ENCODE measurements around the gene CBX8.

DNA sequence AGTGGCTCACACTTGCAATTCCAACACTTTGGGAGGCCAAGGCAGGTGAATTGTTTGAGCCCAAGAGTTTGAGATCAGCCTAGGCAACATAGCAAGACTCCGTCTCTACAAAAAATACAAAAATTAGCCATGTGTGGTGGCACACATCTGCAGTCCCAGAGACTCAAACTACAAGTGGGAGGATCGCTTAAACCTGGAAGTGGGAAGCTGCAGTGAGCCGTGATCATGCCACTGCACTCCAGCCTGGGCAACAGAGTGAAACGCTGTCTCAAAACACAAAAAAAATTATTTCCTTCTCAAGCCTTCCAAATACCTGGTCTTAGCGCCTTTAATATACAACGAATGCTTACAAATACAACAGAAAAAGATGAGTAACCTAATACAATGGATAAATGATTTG lies 38.6 kb downstream of the CBX8 start:
- TF ChIP-seq, protein P1, sequence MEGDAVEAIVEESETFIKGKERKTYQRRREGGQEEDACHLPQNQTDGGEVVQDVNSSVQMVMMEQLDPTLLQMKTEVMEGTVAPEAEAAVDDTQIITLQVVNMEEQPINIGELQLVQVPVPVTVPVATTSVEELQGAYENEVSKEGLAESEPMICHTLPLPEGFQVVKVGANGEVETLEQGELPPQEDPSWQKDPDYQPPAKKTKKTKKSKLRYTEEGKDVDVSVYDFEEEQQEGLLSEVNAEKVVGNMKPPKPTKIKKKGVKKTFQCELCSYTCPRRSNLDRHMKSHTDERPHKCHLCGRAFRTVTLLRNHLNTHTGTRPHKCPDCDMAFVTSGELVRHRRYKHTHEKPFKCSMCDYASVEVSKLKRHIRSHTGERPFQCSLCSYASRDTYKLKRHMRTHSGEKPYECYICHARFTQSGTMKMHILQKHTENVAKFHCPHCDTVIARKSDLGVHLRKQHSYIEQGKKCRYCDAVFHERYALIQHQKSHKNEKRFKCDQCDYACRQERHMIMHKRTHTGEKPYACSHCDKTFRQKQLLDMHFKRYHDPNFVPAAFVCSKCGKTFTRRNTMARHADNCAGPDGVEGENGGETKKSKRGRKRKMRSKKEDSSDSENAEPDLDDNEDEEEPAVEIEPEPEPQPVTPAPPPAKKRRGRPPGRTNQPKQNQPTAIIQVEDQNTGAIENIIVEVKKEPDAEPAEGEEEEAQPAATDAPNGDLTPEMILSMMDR (IDR thresholded peaks at IDR 0.05), result no peak
- no peak for TF ChIP-seq POLR2A (IDR thresholded peaks at IDR 0.05)

Measured in body of pancreas (tissue), 4 donors.